Bronchial epithelial cell (primary cell): Measurements from ENCODE around the gene COX6A2. TPM values are rescaled to one million over a fixed set of nuclear protein-coding genes. Genes with fewer than 3 reads are reported as not detected.

ENCODE experiments used
- DNase-seq: peaks from one replicate; pipeline ENCODE4 v3.0.0-alpha.2; 2010; ENCODE audit warnings: low read depth
- FAIRE-seq: peaks from 2 replicates; lab custom pipeline; 2011; peaks lifted over from hg19 to GRCh38; lab: Jason Lieb, UNC
- H3K27me3 ChIP-seq: 2 replicates; pipeline ENCODE4 v1.5.1; 2011; ENCODE audit warnings: low read length; ENCODE audit not compliant: control insufficient read depth, insufficient read depth
- H3K36me3 ChIP-seq: 2 replicates; pipeline ENCODE4 v1.5.1; 2011; ENCODE audit warnings: low read length; ENCODE audit not compliant: control insufficient read depth, insufficient read depth
- H3K4me3 ChIP-seq: 2 replicates; pipeline ENCODE4 v1.5.1; 2011; ENCODE audit warnings: mild to moderate bottlenecking, low read depth, low read length, control low read depth
- CTCF ChIP-seq: IDR thresholded peaks from 2 replicates; pipeline ENCODE4 v1.5.1; 2011; ENCODE audit warnings: mild to moderate bottlenecking, moderate library complexity, low read length, control low read depth, inconsistent platforms; ENCODE audit not compliant: insufficient read depth, severe bottlenecking
- total RNA-seq: library from RNA; depleted of rRNA; stranded (reverse); fragments of >200 nt; gene quantifications from 2 replicates; pipeline ENCODE4 v1.2.1, GENCODE V29; 2014

COX6A2 gene
- not detected in 2 replicates for total RNA-seq

- no peaks in the 10 kb centered on the region for H3K36me3 ChIP-seq
- no peak for FAIRE-seq
- H3K4me3 ChIP-seq, result peak within 1 kb of the TSS; percentile 23
- TF ChIP-seq CTCF, result no peak
- DNase-seq, result no peak
- H3K27me3 ChIP-seq, result no peaks in the 10 kb centered on the region
Observed at GRCh38 chr16:31428279-31428597, at the start of gene COX6A2. TSS of gene COX6A2 (minus strand) at chr16:31428360. CDS start at chr16:31428325, 35 bp downstream.

GRCh38 chr16:31477220-31478216, 49.4 kb upstream of the COX6A2 start:
- TF ChIP-seq CTCF, result no peak
- Histone ChIP-seq H3K27me3 (peaks cover 2% of the 10 kb centered on the region), H3K4me3 (no peak overlapping the region), H3K36me3 (peaks cover 23% of the 10 kb centered on the region)
- DNase-seq (no peak), FAIRE-seq (no peak)

GRCh38 chr16:31476303-31477219, 48.4 kb upstream of the COX6A2 start:
- no peak for TF ChIP-seq CTCF
- Histone ChIP-seq H3K4me3 (peak overlapping the region; percentile 12), H3K27me3 (no peaks in the 10 kb centered on the region), H3K36me3 (peaks cover 23% of the 10 kb centered on the region)
- DNase-seq, result no peak
- no peak for FAIRE-seq

GRCh38 chr16:31475946-31476302, 47.8 kb upstream of the COX6A2 start:
- FAIRE-seq (no peak), DNase-seq (no peak)
- H3K36me3 ChIP-seq, result peaks cover 23% of the 10 kb centered on the region
- no peaks in the 10 kb centered on the region for H3K27me3 ChIP-seq
- no peak overlapping the region for H3K4me3 ChIP-seq
- TF ChIP-seq CTCF, result no peak

- FAIRE-seq, result no peak
- Histone ChIP-seq H3K27me3 (no peaks in the 10 kb centered on the region), H3K36me3 (peaks cover 23% of the 10 kb centered on the region), H3K4me3 (no peak overlapping the region)
- no peak for DNase-seq
- TF ChIP-seq CTCF, result no peak
Observed at GRCh38 chr16:31474773-31475738, 46.9 kb upstream of the COX6A2 start.
